Smooth muscle cell (in vitro differentiated cells): ENCODE measurements around the gene LRP5. TPM values are rescaled to one million over a fixed set of nuclear protein-coding genes. Genes with fewer than 3 reads are reported as not detected.

Experiments
- DNase-seq: peaks from one replicate; lab custom pipeline; 2025; ENCODE audit not compliant: unreplicated experiment; lab: John Stamatoyannopoulos, UW
- H2AFZ ChIP-seq: fragments of 200-600 bp; sonication (generic); 2 replicates; pipeline ENCODE4 v1.6.0; 2016; ENCODE audit warnings: antibody characterized with exemption, low read depth, mild to moderate bottlenecking
- H3F3A ChIP-seq: fragments of 200-600 bp; sonication (generic); 2 replicates; pipeline ENCODE4 v1.6.0; 2017; ENCODE audit warnings: antibody characterized with exemption, low read depth
- H3K27ac ChIP-seq: fragments of 200-600 bp; sonication (generic); 2 replicates; pipeline ENCODE4 v1.5.1; 2016; ENCODE audit warnings: low read depth, mild to moderate bottlenecking
- H3K27me3 ChIP-seq: fragments of 200-600 bp; sonication (generic); 2 replicates; pipeline ENCODE4 v1.6.1; 2016; ENCODE audit warnings: low read depth, mild to moderate bottlenecking
- H3K36me3 ChIP-seq: fragments of 200-600 bp; sonication (generic); 2 replicates; pipeline ENCODE4 v1.5.1; 2016; ENCODE audit warnings: low read depth
- H3K4me1 ChIP-seq: fragments of 200-600 bp; sonication (generic); 2 replicates; pipeline ENCODE4 v1.5.1; 2016; ENCODE audit warnings: low read depth
- H3K4me2 ChIP-seq: fragments of 200-600 bp; sonication (generic); 2 replicates; pipeline ENCODE4 v1.6.0; 2016; ENCODE audit warnings: mild to moderate bottlenecking
- H3K4me3 ChIP-seq: fragments of 200-600 bp; sonication (generic); 2 replicates; pipeline ENCODE4 v1.5.1; 2016; ENCODE audit warnings: mild to moderate bottlenecking
- H3K79me2 ChIP-seq: fragments of 200-600 bp; sonication (generic); 2 replicates; pipeline ENCODE4 v1.6.0; 2016; ENCODE audit warnings: low read depth, mild to moderate bottlenecking
- H3K9ac ChIP-seq: fragments of 200-600 bp; sonication (generic); 2 replicates; pipeline ENCODE4 v1.6.0; 2016; ENCODE audit warnings: low read depth
- H3K9me3 ChIP-seq: fragments of 200-600 bp; sonication (generic); replicated peaks from 2 replicates; pipeline ENCODE4 v1.5.1; 2016; ENCODE audit warnings: low read depth
- H4K20me1 ChIP-seq: fragments of 200-600 bp; sonication (generic); 2 replicates; pipeline ENCODE4 v1.6.0; 2016; ENCODE audit warnings: low read depth
- WGBS: methylation state at CpG from one replicate; pipeline ENCODE4 v1.1.7; 2016; ENCODE audit warnings: low lambda C conversion rate; 5-methylcytosine and 5-hydroxymethylcytosine counted together
- polyA plus RNA-seq: library from polyadenylated mRNA; unstranded; fragments of >200 nt; fragmentation: Nextera tagmentation; extraction: Ambion mirVana; gene quantifications from 2 replicates; pipeline ENCODE4 v1.2.1, GENCODE V29; 2016
- total RNA-seq: library from RNA; depleted of rRNA; stranded (reverse); fragments of >200 nt; gene quantifications from 2 replicates; pipeline ENCODE4 v1.2.3, GENCODE V29; 2014
- TF ChIP-seq, protein P1 (sequence below): fragments of 200-600 bp; sonication (generic); IDR thresholded peaks from 2 replicates; pipeline ENCODE4 v1.5.1; 2017; ENCODE audit warnings: borderline replicate concordance, mild to moderate bottlenecking, antibody characterized with exemption; ENCODE audit not compliant: insufficient read depth, poor library complexity, severe bottlenecking

The LRP5 gene
- total and polyA plus RNA-seq, 2 experiments from 2014 or later = 16.1 to 26.6 TPM

- Histone ChIP-seq H3K79me2 (no peaks in the 10 kb centered on the region), H3K36me3 (no peaks in the 10 kb centered on the region), H3K4me1 (peaks cover 22% of the 10 kb centered on the region), H3F3A (peaks cover 31% of the 10 kb centered on the region), H3K27me3 (no peaks in the 10 kb centered on the region), H3K4me2 (peak overlapping the region; percentile 15), H3K27ac (peak overlapping the region; percentile 71), H3K9me3 (no peaks in the 10 kb centered on the region), H2AFZ (no peak overlapping the region), H3K4me3 (no peak overlapping the region), H3K9ac (no peak overlapping the region), H4K20me1 (no peaks in the 10 kb centered on the region)
- DNase-seq = no peak
- TF ChIP-seq, protein P1, sequence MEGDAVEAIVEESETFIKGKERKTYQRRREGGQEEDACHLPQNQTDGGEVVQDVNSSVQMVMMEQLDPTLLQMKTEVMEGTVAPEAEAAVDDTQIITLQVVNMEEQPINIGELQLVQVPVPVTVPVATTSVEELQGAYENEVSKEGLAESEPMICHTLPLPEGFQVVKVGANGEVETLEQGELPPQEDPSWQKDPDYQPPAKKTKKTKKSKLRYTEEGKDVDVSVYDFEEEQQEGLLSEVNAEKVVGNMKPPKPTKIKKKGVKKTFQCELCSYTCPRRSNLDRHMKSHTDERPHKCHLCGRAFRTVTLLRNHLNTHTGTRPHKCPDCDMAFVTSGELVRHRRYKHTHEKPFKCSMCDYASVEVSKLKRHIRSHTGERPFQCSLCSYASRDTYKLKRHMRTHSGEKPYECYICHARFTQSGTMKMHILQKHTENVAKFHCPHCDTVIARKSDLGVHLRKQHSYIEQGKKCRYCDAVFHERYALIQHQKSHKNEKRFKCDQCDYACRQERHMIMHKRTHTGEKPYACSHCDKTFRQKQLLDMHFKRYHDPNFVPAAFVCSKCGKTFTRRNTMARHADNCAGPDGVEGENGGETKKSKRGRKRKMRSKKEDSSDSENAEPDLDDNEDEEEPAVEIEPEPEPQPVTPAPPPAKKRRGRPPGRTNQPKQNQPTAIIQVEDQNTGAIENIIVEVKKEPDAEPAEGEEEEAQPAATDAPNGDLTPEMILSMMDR = no peak
- WGBS = 75% methylated on average over 20 of the region's 21 CpGs
Observed at GRCh38 chr11:68372114-68372513, 59.7 kb downstream of the LRP5 start.

- Histone ChIP-seq H3K9me3 (no peaks in the 10 kb centered on the region), H2AFZ (no peak overlapping the region), H3K36me3 (no peaks in the 10 kb centered on the region), H3F3A (peaks cover 31% of the 10 kb centered on the region), H4K20me1 (no peaks in the 10 kb centered on the region), H3K4me2 (no peak overlapping the region), H3K4me1 (peaks cover 22% of the 10 kb centered on the region), H3K27ac (peak overlapping the region; percentile 86), H3K9ac (no peak overlapping the region), H3K27me3 (no peaks in the 10 kb centered on the region), H3K4me3 (no peak overlapping the region), H3K79me2 (no peaks in the 10 kb centered on the region)
- DNase-seq = no peak
- TF ChIP-seq, protein P1 = no peak
- WGBS = 85% methylated on average over 13 of the region's 15 CpGs
Observed at GRCh38 chr11:68372625-68373024, 60.2 kb downstream of the LRP5 start.

- 56% methylated on average over 19 of the region's 22 CpGs for WGBS
- Histone ChIP-seq H3K4me2 (peak overlapping the region; percentile 79), H3F3A (peaks cover 31% of the 10 kb centered on the region), H4K20me1 (no peaks in the 10 kb centered on the region), H3K4me1 (peaks cover 22% of the 10 kb centered on the region), H3K79me2 (no peaks in the 10 kb centered on the region), H3K9ac (peak overlapping the region; percentile 49), H3K36me3 (no peaks in the 10 kb centered on the region), H3K9me3 (no peaks in the 10 kb centered on the region), H3K27me3 (no peaks in the 10 kb centered on the region), H3K27ac (peak overlapping the region; percentile 86), H2AFZ (peak overlapping the region; percentile 59), H3K4me3 (no peak overlapping the region)
- DNase-seq = peak; percentile 41
- TF ChIP-seq, protein P1 = no peak
Observed at GRCh38 chr11:68373189-68373814, 60.9 kb downstream of the LRP5 start.
